ENCODE data around the gene CFI. TPM values are rescaled to one million over a fixed set of nuclear protein-coding genes. Genes with fewer than 3 reads are reported as not detected.

CFI gene
- total RNA-seq, 3 donors from 2014 or later (not counting 1 experiment from before 2014, with no cell fraction given) = not detected

DNA sequence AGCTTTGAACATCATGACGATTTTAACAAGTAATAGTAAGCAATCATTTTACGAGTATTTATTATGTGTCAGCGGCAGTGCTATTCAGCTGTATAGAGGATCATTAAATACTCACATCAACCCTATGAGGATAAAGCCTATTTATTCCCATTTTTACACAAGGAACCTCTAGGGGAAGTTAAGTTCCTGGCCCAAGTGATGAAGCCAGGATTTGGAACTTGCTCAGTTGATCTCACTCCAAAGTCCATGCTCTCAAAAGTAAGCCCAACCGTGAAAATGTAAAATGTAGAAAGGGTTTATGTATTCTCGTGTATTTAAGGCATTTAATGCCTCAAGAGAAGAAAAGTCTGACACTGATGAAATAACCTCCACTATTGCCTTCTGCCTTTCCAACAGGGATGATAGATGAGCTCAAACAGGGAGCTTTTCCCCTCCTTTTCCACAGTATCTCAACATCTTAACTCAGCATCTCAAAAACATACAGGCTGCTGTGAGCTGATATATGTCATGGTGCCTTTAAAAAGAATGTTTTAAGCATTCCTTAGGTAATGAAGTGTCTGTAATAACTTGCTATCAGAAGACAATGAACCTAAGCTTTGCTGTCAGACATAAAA is 36.9 kb downstream of the CFI start:
- no peak for TF ChIP-seq CTCF (IDR thresholded peaks at IDR 0.05)
- Mint-ChIP-seq H3K4me3 (no peak overlapping the region), H3K9me3 (no peaks in the 10 kb centered on the region), H3K36me3 (no peaks in the 10 kb centered on the region), H3K4me1 (no peaks in the 10 kb centered on the region), H3K27me3 (ENCODE audit: low read depth in 2 of 2) (peaks cover 12 to 42% of the 10 kb centered on the region in 2 donors), H3K27ac (no peak overlapping the region)
- no peak for DNase-seq
- no peaks in the 10 kb centered on the region for H3K4me1 ChIP-seq (ENCODE audit: control insufficient read depth, insufficient read depth, low read length)
- H3K4me3 ChIP-seq (ENCODE audit: low read length) = no peak overlapping the region
- no peaks in the 10 kb centered on the region for H3K9me3 ChIP-seq (ENCODE audit: control insufficient read depth, insufficient read depth, low read length)
- H3K36me3 ChIP-seq (ENCODE audit: control insufficient read depth, insufficient read depth, low read length) = no peaks in the 10 kb centered on the region
- ATAC-seq = no peak
- 93% methylated on average over 5 of the region's 5 CpGs for WGBS (ENCODE audit: insufficient coverage)
- no peaks in the 10 kb centered on the region for H3K27me3 ChIP-seq (ENCODE audit: control insufficient read depth, insufficient read depth, low read length)
- no peak overlapping the region for H3K27ac ChIP-seq (ENCODE audit: low read length)
- intact Hi-C loops (cut with micrococcal nuclease) = no loop called here

- intact Hi-C loops (cut with micrococcal nuclease) = no loop called here
- Histone ChIP-seq H3K27me3 (ENCODE audit: control insufficient read depth, insufficient read depth, low read length) (no peaks in the 10 kb centered on the region), H3K9me3 (ENCODE audit: control insufficient read depth, insufficient read depth, low read length) (no peaks in the 10 kb centered on the region), H3K36me3 (ENCODE audit: control insufficient read depth, insufficient read depth, low read length) (no peaks in the 10 kb centered on the region), H3K27ac (ENCODE audit: low read length) (no peak overlapping the region), H3K4me1 (ENCODE audit: control insufficient read depth, insufficient read depth, low read length) (no peaks in the 10 kb centered on the region), H3K4me3 (ENCODE audit: low read length) (no peak overlapping the region)
- H3K36me3 Mint-ChIP-seq = no peaks in the 10 kb centered on the region
- H3K27ac Mint-ChIP-seq = no peak overlapping the region
- DNase-seq = no peak
- no peaks in the 10 kb centered on the region for H3K9me3 Mint-ChIP-seq
- WGBS (ENCODE audit: insufficient coverage) = 85% methylated on average over 2 of the region's 2 CpGs
- peaks cover 9 to 36% of the 10 kb centered on the region in 2 donors for H3K27me3 Mint-ChIP-seq (ENCODE audit: low read depth in 2 of 2)
- ATAC-seq = no peak
- no peak overlapping the region for H3K4me3 Mint-ChIP-seq
- TF ChIP-seq CTCF (IDR thresholded peaks at IDR 0.05) = no peak
- H3K4me1 Mint-ChIP-seq = no peaks in the 10 kb centered on the region
Observed at GRCh38 chr4:109764376-109764775, 37.4 kb downstream of the CFI start.

DNA sequence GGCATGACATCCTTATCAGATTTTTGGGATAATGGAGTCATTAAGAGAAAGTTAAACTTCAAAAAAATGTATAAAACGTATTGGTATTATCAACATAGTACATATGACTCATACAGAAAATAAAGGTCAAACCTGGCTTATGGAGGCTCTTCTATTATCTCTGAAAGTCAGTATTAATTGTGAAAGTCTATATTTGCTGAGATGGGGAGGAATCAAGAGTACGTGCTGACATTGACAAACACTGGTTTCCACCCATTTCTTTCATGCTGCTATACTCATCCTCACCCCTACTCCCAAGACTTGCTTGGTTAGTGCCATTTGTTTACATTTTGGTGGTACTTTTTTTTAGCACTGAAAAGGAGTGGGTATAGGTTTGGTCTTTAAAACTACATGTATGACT is 41.1 kb downstream of the CFI start:
- H3K27ac ChIP-seq (ENCODE audit: low read length) = no peak overlapping the region
- DNase-seq = no peak
- Mint-ChIP-seq H3K27me3 (ENCODE audit: low read depth in 2 of 2) (peaks cover 13 to 28% of the 10 kb centered on the region in 2 donors), H3K36me3 (no peaks in the 10 kb centered on the region), H3K4me1 (no peaks in the 10 kb centered on the region), H3K9me3 (no peaks in the 10 kb centered on the region), H3K27ac (no peak overlapping the region), H3K4me3 (no peak overlapping the region)
- no CpG with 5 or more reads among the region's 2 CpGs for WGBS (ENCODE audit: insufficient coverage)
- H3K4me1 ChIP-seq (ENCODE audit: control insufficient read depth, insufficient read depth, low read length) = no peaks in the 10 kb centered on the region
- intact Hi-C loops (cut with micrococcal nuclease) = no loop called here
- H3K36me3 ChIP-seq (ENCODE audit: control insufficient read depth, insufficient read depth, low read length) = no peaks in the 10 kb centered on the region
- no peak for ATAC-seq
- no peaks in the 10 kb centered on the region for H3K27me3 ChIP-seq (ENCODE audit: control insufficient read depth, insufficient read depth, low read length)
- TF ChIP-seq CTCF (IDR thresholded peaks at IDR 0.05) = no peak
- no peaks in the 10 kb centered on the region for H3K9me3 ChIP-seq (ENCODE audit: control insufficient read depth, insufficient read depth, low read length)
- H3K4me3 ChIP-seq (ENCODE audit: low read length) = no peak overlapping the region

DNA sequence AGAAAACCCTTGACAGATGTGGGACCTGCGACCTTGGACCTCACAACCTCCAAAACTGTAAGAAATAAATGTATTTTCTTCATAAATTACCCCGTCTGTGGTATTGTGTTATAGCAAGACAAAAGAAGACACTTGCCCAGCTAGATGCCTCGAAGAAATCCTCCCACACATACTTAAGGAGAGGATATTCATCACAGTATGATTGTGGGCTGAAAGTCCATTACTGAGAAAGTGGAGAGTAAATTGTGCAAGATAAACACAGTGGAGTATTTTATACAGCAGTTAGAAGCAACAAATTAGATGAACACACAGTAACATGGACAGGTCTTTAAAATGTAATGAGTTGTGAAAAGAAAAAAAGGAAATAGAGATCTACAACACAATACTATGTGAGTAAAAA is 46.1 kb downstream of the CFI start:
- ATAC-seq (peak in 2 of 3 donors; percentile 5 to 21), DNase-seq (no peak)
- no CpG with 5 or more reads among the region's 3 CpGs for WGBS (ENCODE audit: insufficient coverage)
- intact Hi-C loops (cut with micrococcal nuclease) = no loop called here
- Mint-ChIP-seq H3K9me3 (no peaks in the 10 kb centered on the region), H3K4me3 (no peak overlapping the region), H3K27me3 (ENCODE audit: low read depth in 2 of 2) (peaks cover 4 to 8% of the 10 kb centered on the region in 2 donors), H3K27ac (no peak overlapping the region), H3K4me1 (no peaks in the 10 kb centered on the region), H3K36me3 (no peaks in the 10 kb centered on the region)
- no peaks in the 10 kb centered on the region for H3K27me3 ChIP-seq (ENCODE audit: control insufficient read depth, insufficient read depth, low read length)
- H3K9me3 ChIP-seq (ENCODE audit: control insufficient read depth, insufficient read depth, low read length) = no peaks in the 10 kb centered on the region
- no peak overlapping the region for H3K27ac ChIP-seq (ENCODE audit: low read length)
- H3K4me1 ChIP-seq (ENCODE audit: control insufficient read depth, insufficient read depth, low read length) = no peaks in the 10 kb centered on the region
- no peak for TF ChIP-seq CTCF (IDR thresholded peaks at IDR 0.05)
- no peak overlapping the region for H3K4me3 ChIP-seq (ENCODE audit: low read length)
- H3K36me3 ChIP-seq (ENCODE audit: control insufficient read depth, insufficient read depth, low read length) = no peaks in the 10 kb centered on the region
